Astrocyte of the hippocampus (primary cell): ENCODE data around the gene KCNJ8.
"Not testable (repeated sequence)": the region's sequence is repeated elsewhere in the genome, so short reads cannot be mapped to it uniquely, and the experiment has no call there.

Experiments
- DNase-seq: peaks from one replicate; pipeline ENCODE4 v3.0.0; 2011; ENCODE audit warnings: low read depth, low spot score

The KCNJ8 gene

DNA sequence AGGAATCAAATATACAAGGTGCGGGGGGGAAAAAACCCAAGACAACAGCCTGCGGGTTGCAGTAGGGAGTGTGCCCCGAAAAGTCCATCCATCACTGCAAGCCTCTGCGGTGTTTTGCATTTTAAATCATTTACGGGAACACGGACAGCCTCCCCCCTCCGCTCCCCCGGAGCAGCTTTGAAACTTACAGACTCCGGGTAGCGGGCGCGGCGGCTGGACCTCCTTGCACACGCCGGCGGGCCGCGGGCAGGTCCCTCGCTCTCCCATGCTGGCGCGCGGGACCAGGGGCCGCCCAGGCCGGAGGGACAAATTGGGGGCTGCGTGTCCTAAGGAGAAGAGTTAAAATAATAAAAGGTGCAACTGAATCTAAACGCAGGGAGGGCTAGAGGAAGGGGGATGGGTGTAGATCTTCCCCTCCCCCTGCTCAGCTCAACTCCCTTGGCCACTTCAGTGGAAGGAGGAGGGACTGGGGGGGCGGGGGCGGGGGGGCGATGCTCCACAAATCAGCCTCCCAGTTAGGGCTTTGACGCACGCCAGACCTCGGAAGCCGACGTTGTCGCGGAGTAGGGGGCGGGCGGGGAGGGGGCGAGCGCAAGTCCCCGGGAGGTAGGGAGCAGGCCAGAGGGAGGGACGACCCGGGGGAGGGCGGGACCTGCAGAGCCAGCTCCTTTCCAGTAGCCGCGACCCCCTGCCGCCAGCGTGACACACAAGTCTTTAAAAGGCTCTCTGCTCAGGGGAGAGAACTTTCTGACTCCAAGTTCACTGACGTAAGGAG is at the start of gene KCNJ8:
Gene KCNJ8 (minus strand): TSS at position 349 of the 775 bp plus-strand sequence. CDS start 1,090 bp downstream, outside the sequence.
- DNase-seq = peak; percentile 78

DNA sequence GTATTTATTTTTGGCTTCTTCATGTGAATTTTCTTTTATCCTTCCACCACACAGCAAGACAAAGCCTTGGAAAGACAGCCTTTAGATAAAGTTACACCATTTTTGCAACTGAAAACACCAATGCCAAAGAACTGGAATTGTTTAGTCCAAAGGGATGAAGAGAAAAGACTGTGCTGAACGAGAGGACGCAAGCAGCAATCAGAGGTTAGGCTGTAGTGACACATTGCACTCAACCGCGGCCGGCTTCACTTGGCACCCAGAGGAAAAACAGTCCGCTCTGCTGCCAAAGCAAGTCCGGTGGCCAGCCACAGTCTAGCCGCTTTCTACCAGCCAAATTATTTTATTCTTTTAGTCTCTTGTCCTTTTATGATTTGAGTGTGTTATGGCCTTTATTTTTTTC is 49.1 kb upstream of the KCNJ8 start:
- peak; percentile 3 for DNase-seq

DNA sequence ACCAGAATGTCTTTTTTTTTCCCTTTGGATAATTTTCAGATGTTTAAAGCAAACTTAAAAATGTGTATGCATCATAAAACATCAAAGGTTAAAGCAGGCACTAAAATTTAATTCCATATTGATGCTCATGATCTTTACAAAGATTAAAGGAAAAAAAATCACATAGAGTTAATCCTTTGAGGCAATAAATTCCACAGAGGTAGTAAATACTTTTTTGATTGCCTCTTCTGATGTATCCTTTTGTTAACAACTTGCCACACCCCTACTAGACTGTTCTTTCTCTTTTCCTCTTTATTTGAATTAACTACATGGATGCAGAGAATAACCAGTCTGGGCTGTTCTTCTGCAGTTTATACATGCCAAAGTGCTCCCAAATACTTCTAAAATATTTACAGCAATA is 45.2 kb upstream of the KCNJ8 start:
- DNase-seq = no peak

DNA sequence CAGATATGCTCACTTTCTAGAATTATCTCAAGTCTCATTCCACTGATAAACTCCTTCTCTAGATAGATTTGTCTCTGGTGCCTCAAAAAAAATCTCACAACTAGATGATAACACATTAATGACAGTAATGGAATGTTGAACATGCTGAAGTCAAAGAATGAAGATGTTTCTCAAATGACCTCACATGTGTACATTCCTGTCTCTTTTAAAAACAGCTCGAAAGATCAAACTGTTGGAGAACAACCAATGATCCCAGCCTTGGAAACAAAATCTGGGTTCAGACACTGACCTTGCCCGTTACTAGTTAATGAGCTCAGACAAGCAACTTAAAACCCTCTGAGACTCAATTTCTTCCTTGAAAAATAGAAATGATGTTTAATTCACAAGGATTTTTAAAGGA is 44.7 kb upstream of the KCNJ8 start:
- peak; percentile 8 for DNase-seq

DNA sequence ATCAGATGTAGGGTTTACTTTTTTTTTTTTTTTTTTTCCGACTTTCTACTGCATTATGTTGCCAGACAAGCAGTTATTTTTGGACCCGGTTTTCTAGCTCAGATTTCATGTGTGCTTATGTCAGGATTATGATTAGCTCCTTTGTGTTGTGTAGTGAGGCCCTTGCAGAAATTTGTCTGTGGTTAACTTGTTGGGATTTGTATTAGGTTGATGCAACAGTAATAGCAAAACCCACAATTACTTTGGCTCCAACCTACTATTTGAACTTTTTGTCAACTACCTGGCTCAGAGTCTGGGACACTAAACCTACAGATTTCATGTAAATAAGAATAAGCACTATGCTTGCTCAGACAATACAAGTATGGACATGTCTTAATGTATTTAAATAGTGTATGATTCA is 44.1 kb upstream of the KCNJ8 start:
- DNase-seq = peak; percentile 43

DNA sequence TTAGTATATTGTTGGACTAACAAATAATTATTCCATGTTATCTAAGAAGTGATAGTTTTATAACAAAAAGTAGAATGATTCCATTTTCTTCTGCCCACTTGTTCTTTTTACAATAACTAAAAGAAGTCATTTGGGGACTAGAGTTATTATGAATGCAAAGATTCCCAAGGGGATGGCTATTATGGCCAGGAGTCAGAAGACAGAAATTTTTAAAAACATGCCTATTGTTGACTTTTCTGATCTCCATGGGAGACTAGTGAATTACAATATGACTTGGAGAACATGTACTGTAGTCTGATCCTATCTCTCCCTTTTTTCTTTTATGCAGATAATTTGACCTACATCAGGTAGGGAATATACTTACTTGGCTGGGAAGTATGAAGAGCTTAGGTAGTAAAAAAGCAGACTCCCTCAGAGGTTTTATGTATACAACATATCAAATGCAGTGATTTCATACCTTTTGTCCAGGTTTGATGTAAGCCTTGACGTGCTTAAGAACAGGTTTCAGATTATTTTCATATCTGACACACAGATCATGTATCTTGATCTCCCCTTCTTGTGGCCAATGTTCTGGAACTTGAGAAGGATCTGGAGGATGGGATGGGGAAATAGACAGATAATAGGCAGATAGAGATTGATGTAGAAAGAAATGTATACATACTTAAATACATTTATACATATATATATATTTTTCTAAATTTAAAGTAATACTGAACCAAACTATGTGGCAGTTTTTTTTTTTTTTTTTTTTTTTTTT is 41.0 kb upstream of the KCNJ8 start:
- DNase-seq = no peak

DNA sequence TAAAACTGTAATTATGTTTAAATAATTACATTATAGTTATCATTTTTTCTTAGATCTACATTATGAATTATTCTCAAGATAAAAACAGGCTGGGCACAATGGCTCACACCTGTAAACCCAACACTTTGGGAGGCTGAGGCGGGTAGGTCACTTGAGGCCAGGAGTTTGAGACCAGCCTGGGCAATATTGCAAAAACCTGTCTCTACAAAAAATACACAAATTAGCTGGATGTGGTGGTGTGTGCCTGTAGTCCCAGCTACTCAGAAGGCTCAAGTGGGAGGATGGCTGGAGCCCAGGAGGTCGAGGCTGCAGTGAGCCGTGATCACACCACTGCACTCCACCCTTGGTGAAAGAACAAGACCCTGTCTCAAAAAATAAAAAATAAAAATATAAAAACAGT is 40.3 kb upstream of the KCNJ8 start:
- no peak for DNase-seq

DNA sequence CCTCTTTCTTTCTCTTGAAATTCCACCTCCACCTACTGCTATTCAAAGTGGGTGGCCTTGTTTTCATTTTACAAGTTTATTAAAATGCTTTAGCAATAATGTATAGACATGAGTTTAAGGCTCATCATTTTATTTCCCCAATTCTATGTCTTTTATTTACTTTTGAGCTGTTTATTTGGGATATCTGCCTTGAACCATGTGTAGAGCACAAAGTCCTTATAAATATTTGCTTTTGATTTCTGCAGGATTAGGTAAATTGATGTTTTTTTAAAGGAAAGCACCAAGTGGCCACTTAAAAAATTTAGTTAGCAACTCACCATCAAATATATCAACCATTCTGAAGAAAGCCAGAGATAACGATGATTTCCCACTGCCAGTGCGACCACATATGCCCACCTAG is 39.8 kb upstream of the KCNJ8 start:
- DNase-seq = no peak

DNA sequence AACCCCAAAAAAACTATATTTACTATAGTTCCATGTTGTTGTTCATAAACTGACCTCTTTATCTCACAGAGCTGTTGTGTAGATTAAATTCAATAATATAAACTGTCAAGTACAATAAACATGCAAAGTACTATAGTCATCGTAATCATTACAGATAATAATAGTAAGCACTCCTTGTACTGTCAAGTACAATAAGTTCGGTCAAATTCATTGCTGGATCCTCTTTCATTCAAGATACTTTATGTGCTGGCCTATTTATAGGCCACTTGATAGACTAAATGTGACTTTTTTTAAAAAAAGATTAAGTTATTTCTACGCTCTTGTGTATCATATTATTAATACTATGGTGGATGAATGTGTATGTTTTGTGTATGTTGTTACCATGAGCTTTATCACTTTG is 39.2 kb upstream of the KCNJ8 start:
- no peak for DNase-seq

DNA sequence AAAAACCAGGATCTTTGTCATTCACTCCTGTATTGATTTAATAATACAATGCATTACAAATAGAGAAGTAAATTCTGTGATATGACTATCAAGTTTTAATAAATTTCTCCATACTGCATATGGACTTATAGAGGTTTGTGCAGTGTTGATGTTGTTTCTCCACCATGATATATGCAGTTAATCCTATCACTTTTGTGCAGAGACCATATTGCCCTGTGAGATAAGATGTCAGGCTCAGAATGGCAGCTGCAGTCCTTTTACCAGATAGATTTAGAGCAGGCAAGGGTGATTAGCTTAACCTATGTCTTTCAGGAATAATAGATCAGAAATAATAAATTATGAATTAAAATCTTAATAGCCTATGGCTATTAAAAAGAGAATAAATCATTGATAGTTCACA is 38.6 kb upstream of the KCNJ8 start:
- no peak for DNase-seq

DNA sequence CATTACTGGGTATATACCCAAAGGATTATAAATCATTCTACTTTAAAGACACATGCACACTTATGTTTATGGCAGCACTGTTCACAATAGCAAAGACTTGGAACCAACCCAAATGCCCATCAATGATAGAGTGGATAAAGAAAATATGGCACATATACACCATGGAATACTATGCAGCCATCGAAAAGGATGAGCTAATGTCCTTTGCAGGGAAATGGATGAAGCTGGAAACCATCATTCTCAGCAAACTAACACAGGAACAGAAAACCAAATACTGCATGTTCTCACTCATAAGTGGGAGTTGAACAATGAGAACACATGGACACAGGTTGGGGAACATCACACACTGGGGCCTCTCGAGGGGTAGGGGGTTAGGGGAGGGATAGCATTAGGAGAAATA is 37.8 kb upstream of the KCNJ8 start:
- not testable (repeated sequence) for DNase-seq

DNA sequence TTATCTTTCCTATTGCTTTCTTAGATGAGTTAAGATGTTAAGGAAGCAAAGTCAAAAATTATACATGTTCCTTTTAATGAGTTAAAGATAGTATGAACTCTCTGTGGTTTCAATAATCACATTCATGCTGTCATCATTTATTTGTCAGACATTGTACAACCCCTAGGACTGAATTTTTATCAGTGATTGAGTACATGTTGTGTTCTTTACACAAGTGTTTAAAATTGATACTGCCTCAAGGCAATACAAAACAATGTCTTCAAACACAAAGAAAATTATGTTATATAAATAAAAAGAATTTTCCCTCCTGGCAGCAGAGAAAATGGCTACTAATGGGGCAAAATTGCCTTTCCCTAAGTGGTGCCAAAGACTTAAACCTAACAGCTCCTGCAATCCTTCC is 34.6 kb upstream of the KCNJ8 start:
- DNase-seq = no peak

DNA sequence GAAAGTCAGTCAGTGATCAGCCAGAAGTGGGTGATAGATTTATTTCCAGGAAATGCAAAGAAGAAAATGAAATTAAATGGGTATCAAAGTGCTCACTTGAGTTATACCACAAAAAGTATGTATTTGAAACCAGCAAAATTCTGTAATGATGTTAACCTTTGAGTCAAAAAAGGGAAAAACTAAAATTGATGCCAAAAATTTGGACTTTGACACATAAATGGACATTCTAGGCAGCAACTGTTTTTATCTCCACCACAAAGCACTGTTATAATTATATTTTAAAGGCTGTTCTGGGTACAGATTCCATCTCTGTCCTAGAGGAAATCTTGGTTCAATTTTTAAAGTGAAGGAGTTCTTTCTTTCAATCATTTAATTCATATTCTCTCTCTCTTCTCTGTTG is 31.7 kb upstream of the KCNJ8 start:
- DNase-seq = no peak

DNA sequence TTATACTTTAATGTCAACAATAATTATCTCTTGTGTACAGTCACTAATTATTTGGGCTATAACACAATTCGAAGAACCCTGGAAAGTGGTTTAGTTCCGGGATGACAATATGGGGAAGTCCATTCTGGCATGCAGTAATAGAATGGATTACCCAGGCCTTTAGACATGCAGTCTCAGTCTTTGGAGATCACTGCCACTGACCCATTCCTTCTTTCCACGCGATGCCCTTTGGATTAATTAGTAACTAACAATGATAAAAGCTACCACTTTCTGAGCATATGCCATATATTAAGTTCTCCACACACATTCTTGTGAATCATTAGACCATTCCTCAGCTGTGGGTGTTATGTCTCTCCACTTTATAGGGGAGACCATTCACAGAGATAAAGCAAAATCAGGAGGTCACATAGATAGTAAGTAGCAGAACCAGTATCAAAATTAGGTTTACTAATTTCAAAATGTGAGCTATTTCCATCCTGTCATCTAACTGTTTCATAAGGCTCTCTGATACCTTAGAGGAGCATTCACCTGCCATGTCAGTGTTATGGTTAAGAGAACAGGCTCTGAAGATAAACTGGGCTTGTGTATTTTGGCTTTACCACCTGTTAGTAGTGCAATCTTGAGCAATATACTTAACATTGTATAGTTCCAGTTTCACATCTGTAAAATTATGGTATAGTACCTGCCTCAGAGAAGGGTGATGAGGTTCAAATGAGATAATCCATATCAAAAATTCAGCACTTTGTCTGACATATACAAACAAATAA is 27.2 kb upstream of the KCNJ8 start:
- no peak for DNase-seq

DNA sequence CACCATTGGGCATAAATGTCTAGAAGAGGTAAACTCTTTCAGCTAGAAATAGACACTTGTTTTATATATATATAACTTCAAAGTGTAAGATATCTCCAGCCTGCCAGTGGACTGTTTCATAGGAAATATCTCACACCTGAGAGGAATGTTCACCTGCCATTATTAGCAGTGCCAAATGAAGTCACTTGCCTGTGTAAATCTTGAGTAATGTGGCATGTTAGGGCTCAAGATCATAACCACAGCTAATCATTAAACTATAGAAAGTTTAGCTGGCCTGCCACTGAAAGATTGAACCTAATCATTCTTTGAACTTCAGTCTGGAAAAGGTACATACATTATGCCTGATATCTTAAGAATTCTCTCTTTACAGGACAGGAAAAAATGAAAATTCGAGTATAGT is 25.5 kb upstream of the KCNJ8 start:
- no peak for DNase-seq

DNA sequence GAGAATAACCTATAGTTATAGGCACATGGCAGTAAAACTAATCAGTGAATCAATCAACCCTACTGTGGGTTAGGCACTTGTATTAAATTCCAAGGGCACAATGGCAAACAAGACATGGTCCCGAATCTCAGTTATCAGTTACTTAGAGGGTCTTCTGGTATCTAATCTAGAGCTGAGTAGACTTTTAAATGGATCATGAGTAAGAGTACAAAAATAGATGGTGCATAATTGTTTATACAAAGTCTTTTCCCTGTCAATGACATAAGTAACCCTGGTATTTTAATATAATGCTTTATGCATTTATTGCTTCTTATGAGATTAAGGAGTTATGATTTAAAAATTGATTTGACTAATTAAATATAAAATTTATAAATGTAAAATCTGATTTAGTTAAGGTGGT is 23.0 kb upstream of the KCNJ8 start:
- no peak for DNase-seq

DNA sequence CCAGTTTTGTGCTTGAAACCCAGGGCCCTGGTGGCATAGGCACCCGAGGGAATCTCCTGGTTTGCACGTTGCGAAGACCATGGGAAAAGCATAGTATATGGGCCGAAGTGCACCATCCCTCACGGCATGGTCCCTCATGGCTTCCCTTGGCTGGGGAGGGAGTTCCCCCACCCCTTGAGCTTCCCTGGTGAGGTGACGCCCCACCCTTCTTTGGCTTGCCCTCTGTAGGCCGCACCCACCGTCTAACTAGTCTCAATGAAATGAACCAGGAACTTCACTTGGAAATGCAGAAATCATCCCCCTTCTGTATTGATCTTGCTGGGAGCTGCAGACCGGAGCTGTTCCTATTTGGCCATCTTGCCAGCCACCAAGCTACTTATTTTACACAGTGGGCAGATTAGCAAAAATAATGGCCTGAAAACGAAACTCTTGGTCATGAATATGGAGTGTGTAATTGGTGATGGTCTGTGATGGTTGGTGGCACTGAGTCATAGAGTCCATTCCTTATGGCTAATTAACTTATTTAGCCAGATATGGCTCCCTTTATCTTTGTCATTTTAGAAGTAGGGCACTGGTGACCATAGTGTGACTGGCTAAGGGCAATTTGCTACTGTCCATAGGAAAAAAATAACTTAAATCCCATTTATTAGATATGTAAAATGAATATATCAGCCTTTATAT is 21.3 kb upstream of the KCNJ8 start:
- DNase-seq = no peak

DNA sequence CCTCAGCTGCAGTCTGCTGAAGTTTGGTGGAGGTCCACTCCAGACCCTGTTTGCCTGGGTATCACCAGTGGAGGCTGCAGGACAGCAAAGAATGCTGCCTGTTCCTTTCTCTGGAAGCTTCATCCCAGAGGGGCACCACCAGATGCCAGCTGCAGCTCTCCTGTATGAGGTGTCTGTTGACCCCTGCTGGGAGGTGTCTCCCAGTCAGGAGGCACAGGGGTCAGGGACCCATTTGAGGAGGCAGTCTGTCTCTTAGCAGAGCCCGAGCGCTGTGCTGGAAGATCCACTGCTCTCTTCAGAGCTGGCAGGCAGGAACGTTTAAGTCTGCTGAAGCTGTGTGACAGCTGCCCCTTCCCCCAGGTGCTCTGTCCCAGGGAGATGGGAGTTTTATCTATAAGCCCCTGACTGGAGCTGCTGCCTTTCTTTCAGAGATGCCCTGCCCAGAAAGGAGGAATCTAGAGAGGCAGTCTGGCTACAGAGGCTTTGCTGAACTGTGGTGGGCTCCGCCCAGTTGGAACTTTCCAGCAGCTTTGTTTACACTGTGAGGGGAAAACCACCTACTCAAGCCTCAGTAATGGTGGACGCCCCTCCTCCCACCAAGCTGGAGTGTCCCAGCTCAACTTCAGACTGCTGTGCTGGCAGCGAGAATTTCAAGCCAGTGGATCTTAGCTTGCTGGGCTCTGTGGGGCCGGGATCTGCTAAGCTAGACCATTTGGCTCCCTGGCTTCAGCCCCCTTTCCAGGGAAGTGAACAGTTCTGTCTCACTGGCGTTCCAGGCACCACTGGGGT is 20.5 kb upstream of the KCNJ8 start:
- DNase-seq = not testable (repeated sequence)

DNA sequence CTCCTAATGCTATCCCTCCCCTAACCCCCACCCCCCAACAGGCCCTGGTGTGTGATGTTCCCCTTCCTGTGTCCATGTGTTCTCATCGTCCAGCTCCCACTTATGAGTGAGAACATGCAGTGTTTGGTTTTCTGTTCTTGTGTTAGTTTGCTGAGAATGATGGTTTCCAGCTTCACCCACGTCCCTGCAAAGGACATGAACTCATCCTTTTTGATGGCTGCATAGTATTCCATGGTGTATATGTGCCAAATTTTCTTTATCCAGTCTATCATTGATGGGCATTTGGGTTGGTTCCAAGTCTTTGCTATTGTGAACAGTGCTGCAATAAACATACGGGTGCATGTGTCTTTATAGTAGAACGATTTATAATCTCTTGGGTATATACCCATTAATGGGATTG is 15.2 kb upstream of the KCNJ8 start:
- not testable (repeated sequence) for DNase-seq

DNA sequence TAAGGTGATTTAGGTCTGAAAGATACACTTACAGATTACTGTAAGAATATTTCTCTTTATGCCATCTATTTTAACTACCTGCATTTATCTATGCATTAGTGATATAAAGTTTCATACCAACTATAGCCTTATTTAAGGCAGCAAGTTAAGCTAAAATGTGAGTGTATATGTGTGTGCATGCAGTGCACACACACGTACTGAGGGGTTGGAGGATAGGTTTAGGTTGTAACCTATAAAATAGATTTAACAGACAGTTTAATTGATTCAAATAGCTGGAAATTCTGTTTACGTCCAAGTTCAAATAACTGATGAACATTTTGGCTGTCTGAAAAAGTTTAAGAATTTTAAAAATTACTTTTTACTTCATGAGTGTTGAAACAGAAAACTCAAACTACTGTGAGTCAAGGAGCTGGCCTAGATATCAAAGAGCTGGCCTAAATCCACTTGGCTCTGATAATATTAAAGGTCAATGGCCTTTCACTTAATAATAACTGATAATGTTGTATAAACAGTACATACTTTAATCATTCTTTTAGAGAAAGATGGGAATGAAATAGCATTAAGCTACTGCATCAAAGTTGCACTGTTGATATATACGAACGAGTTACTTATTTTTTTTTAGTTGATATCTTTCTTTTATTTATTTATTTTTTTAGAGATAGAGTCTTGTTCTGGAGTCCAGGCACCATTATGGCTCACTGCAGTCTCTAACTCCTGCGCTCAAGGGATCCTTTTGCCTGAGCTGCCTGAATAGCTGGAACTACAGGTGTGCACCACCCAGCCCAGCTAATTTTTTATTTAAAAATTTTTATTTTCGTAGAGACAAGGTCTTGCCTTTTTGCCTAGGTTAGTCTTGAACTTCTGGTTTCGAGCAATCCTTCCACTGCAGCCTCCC is 13.8 kb upstream of the KCNJ8 start:
- no peak for DNase-seq
